ENCODE results near the gene COL11A1.
"Not testable (repeated sequence)": the region's sequence is repeated elsewhere in the genome, so short reads cannot be mapped to it uniquely, and the experiment has no call there.

COL11A1 gene

DNA sequence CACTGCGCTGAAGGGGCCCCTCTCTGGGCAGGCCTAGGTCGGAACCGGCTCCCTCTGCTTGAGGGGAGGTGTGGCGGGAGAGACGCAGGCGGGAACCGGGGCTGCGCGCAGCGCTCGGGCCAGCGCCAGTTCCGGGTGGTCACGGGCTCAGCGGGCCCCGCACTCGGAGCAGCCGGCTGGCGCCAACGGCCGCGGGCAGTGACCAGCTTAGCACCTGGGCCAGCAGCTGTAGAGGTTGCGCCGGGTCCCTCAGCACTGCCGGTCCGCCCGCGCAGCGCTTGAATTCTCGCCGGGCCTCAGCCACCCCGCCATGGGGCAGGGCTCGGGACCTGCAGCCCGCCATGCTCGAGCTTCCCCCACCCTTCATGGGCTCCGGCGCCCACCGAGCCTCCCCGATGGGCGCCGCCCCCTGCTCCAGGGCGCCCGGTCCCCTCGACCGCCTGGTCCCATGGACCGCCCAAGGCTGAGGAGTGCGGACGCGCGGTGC, 254.6 kb downstream of the COL11A1 start:
- no peak overlapping the region for H3K4me3 Mint-ChIP-seq
- DNase-seq: no peak
- H3K9me3 Mint-ChIP-seq: peaks cover 12% of the 10 kb centered on the region
- no peaks in the 10 kb centered on the region for H3K36me3 Mint-ChIP-seq (ENCODE audit: low read depth)
- H3K27me3 Mint-ChIP-seq: no peaks in the 10 kb centered on the region
- H3K27ac Mint-ChIP-seq: no peak overlapping the region
- H3K4me1 Mint-ChIP-seq (ENCODE audit: low read depth): no peaks in the 10 kb centered on the region

DNA sequence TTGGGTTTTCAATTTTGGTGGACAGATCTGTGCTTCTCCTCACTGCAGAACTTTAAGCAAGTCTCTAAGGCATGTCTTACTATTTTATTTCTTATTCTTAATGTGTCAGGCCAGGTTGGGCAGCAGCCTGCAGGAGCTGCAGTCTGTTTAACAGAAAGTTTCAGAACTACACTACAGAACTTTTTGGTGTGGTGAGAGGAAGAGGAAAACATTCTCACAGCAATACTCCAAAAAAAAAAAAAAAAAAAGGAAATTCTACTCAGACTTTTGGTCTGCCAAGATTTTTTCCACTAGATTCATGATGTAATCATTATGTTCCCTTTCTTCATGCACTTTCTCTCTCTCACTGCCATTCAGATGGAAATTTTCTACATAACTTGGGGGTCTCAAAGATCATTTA, 255.2 kb downstream of the COL11A1 start:
- Mint-ChIP-seq H3K27ac (no peak overlapping the region), H3K27me3 (no peaks in the 10 kb centered on the region), H3K36me3 (ENCODE audit: low read depth) (no peaks in the 10 kb centered on the region), H3K4me3 (no peak overlapping the region), H3K9me3 (peaks cover 12% of the 10 kb centered on the region), H3K4me1 (ENCODE audit: low read depth) (no peaks in the 10 kb centered on the region)
- no peak for DNase-seq

DNA sequence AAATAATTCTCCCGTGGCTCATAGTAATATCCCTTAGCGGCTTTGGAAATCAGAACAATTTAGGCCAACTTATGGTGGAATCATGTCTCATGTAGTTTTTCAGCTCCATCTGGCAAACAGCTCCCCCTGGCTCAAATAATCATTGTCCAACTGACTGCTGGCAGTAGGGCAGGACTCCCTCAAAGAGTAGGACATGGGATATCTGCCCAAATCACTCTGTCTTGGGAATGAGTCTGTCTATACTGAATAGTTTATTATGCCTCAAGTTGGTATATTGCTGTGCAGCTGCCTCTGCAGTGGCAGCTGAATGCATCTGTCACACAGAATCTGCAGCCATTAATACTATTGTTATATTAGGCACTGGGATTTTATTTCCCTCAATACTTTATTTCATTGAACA, 255.7 kb downstream of the COL11A1 start:
- DNase-seq: no peak
- H3K9me3 Mint-ChIP-seq: peaks cover 12% of the 10 kb centered on the region
- H3K27ac Mint-ChIP-seq: no peak overlapping the region

DNA sequence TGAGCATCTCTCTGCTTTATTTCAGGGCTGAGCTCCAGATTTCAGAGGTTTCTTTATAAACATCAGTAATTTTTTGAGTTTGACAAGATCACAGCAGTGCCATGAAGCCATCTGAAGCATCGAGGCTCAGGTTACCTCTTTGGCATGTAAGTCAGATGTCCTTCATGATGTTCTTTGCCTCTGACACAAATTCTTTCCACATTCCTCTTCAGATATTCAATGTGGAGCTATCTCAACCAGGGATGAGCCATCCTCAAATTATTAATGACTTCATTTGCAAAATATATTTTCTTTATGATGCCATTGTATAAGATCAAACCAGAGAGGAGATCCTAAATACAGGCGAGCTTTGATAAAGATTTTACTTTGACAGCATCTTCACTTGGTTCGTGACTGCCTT, 256.7 kb downstream of the COL11A1 start:
- Mint-ChIP-seq H3K4me3 (no peak overlapping the region), H3K9me3 (peaks cover 12% of the 10 kb centered on the region), H3K4me1 (ENCODE audit: low read depth) (no peaks in the 10 kb centered on the region), H3K36me3 (ENCODE audit: low read depth) (no peaks in the 10 kb centered on the region), H3K27me3 (no peaks in the 10 kb centered on the region), H3K27ac (no peak overlapping the region)
- no peak for DNase-seq

More for the DNA sequence above, 255.7 kb downstream of the COL11A1 start:
- Mint-ChIP-seq H3K4me3 (no peak overlapping the region), H3K4me1 (ENCODE audit: low read depth) (no peaks in the 10 kb centered on the region), H3K36me3 (ENCODE audit: low read depth) (no peaks in the 10 kb centered on the region), H3K27me3 (no peaks in the 10 kb centered on the region)

DNA sequence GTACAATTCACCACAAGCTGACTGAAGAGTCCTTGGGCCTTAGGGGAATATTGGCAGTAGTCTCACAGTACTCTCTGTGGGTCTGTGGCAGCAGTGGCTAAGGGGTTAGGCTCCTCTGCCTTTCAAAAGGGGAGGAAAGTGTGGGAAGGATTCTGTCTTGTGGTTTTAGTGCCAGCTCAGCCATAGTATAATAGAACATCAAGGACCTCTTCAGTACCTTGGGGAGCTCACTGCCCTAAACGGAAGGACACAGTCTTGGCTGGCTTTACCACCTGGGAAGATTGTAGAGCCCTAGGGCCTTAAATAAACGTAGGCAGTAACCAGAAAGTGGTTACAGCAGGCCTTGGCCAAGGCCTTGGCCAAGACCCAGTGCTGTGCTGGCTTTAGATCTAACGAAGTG, 265.7 kb downstream of the COL11A1 start:
- Mint-ChIP-seq H3K4me1 (ENCODE audit: low read depth) (no peaks in the 10 kb centered on the region), H3K4me3 (no peak overlapping the region), H3K27ac (no peak overlapping the region), H3K36me3 (ENCODE audit: low read depth) (no peaks in the 10 kb centered on the region), H3K27me3 (no peaks in the 10 kb centered on the region), H3K9me3 (peaks cover 12% of the 10 kb centered on the region)
- no peak for DNase-seq

DNA sequence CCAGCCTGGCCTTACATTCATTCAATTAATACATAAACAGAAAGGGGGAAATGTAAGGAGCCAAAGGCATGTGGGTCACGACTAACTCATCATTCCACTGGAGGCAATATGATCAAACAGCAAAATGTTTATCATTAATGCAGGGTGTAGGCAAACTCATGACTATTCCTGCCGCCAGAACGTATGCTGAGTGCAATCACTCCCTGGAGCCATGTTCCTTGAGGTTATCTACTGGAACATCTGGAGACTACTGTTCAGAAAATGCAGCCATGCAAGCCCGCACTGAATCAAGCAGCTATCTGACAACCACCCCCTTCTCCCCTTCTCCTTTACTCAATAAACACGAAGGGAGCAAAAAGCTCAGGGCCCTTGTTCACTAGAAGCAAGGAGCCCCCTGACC, 267.6 kb downstream of the COL11A1 start:
- no peaks in the 10 kb centered on the region for H3K27me3 Mint-ChIP-seq
- H3K4me1 Mint-ChIP-seq (ENCODE audit: low read depth): no peaks in the 10 kb centered on the region
- no peaks in the 10 kb centered on the region for H3K36me3 Mint-ChIP-seq (ENCODE audit: low read depth)
- H3K27ac Mint-ChIP-seq: no peak overlapping the region
- no peak overlapping the region for H3K4me3 Mint-ChIP-seq
- no peak for DNase-seq
- peaks cover 7% of the 10 kb centered on the region for H3K9me3 Mint-ChIP-seq

DNA sequence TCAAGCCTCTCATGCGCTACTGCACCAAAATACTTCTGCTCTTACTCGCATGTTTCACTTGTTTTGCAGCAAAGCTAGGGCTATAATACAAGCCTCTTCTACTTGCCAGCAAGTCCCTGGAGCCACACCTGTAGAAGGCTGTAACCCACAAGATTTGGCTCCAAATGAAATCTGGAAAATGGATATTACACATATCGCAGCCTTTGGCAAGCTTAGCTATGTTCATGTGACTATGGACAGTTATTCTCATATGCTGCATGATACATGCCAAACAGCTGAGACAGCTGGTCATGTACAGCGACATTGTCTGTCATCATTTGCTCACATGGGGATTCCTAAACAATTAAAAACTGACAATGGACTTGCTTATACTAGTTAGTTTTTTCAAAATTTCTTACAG, 270.3 kb downstream of the COL11A1 start:
- Mint-ChIP-seq H3K27ac (no peak overlapping the region), H3K4me3 (no peak overlapping the region), H3K36me3 (ENCODE audit: low read depth) (no peaks in the 10 kb centered on the region), H3K27me3 (no peaks in the 10 kb centered on the region), H3K4me1 (ENCODE audit: low read depth) (no peaks in the 10 kb centered on the region), H3K9me3 (peaks cover 11% of the 10 kb centered on the region)
- no peak for DNase-seq

DNA sequence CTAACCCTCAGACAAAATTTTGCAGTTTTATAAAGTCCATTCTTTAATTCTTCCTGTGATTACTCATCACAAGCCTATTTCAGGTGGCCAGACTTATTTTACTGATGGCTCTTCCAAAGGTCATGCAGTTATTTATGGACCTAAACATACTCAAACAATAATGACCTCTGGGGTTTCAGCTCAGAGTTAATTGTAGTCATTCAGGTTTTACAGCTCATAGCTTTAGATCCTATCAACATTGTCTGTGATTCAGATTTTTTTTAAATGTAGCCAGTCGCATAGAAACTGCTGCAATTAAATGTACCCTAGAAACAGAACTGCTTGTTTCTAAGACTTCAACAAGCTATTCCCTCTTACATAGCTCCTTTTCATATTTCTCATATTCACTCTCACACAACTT, 270.8 kb downstream of the COL11A1 start:
- Mint-ChIP-seq H3K4me3 (no peak overlapping the region), H3K27ac (no peak overlapping the region), H3K27me3 (no peaks in the 10 kb centered on the region), H3K36me3 (ENCODE audit: low read depth) (no peaks in the 10 kb centered on the region), H3K9me3 (peaks cover 11% of the 10 kb centered on the region), H3K4me1 (ENCODE audit: low read depth) (no peaks in the 10 kb centered on the region)
- no peak for DNase-seq

DNA sequence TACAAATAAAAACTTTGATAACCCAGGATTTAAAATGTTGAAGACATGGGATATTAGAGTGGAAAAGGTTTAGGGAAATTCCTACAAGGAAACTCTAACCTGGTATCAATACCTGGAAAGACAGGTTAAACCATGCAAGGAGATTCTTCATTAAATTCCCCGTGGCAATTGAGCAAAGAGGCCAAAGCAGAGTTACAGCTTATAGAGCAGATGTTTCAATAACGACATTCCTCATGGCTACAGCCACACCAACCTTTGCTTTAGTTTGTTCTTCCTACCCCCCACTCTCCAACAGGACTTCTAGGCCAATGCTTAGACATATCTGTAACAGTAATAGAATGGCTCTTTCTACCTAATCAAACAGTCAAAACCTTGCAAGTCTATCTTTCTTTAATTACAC, 271.3 kb downstream of the COL11A1 start:
- Mint-ChIP-seq H3K36me3 (ENCODE audit: low read depth) (no peaks in the 10 kb centered on the region), H3K4me3 (no peak overlapping the region), H3K9me3 (peaks cover 11% of the 10 kb centered on the region), H3K27me3 (no peaks in the 10 kb centered on the region), H3K27ac (no peak overlapping the region), H3K4me1 (ENCODE audit: low read depth) (no peaks in the 10 kb centered on the region)
- DNase-seq: no peak

DNA sequence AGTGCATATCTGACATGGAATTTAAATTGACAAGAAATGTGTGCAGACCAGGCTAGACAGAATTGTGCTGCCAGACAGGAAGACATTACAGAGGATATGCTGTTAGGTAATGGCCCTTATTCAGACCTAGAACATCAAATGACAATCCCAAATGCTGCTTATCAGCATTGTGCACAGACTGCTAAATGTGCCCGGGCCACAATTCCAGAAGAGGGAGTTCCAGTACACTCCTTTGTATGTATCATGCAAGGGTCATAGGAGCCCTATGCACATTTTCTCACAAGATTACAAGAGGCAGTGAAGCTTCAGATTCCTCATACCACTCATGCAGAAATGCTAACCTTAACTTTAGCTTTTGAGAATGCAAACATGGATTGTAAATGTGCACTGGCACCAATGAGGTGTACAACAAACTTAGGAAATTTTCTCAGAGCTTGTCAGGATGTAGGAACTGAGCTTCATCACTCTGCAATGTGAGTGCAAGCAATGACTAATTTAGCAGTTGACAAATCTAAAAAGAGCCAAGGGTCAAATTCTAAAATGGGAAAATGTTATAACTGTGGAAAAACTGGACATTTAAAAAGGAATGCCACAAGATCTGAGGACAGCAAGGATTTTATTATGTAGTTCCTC, 273.5 kb downstream of the COL11A1 start:
- Mint-ChIP-seq H3K27me3 (no peaks in the 10 kb centered on the region), H3K9me3 (peaks cover 9% of the 10 kb centered on the region), H3K27ac (no peak overlapping the region), H3K4me1 (ENCODE audit: low read depth) (no peaks in the 10 kb centered on the region), H3K4me3 (no peak overlapping the region), H3K36me3 (ENCODE audit: low read depth) (no peaks in the 10 kb centered on the region)
- no peak for DNase-seq

DNA sequence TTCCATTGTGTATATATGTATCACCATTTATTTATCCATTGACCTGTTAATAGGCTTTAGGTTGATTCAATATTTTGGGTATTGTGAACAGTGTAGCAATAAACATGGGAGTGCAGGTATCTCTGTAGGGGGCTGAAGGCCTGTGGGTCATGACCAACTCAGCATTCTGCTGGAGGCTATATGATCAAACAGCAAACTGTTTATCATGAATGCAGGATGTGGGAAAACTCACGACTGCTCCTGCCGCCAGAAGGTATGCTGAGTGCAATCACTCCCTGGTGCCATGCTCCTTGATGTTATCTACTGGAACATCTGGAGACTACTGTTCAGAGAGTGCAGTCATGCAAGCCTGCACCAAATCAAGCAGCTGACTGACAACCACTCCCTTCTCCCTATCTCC, 275.2 kb downstream of the COL11A1 start:
- Mint-ChIP-seq H3K36me3 (ENCODE audit: low read depth) (no peaks in the 10 kb centered on the region), H3K4me3 (no peak overlapping the region), H3K27me3 (no peaks in the 10 kb centered on the region), H3K4me1 (ENCODE audit: low read depth) (no peaks in the 10 kb centered on the region), H3K9me3 (peaks cover 9% of the 10 kb centered on the region), H3K27ac (no peak overlapping the region)
- no peak for DNase-seq

DNA sequence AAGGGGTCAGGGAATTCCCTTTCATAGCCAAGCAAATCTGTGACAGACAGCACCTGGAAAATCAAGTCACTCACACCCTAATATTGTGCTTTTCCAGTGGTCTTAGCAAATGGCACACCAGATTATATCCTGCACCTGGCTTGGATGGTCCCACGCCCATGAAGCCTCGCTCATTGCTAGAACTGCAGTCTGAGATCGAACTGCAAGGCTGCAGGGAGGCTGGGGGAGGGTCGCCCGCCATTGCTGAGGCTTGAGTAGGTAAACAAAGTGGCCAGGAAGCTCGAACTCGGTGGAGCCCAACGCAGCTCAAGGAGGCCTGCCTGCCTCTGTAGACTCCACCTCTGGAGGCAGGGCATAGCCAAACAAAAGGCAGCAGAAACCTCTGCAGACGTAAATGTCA, 281.6 kb downstream of the COL11A1 start:
- H3K27me3 Mint-ChIP-seq; H3K36me3 Mint-ChIP-seq (ENCODE audit: low read depth); H3K9me3 Mint-ChIP-seq; H3K4me3 Mint-ChIP-seq; DNase-seq; H3K27ac Mint-ChIP-seq; H3K4me1 Mint-ChIP-seq (ENCODE audit: low read depth): not testable (repeated sequence)

Data from activated T-cell treated with anti-CD3 and anti-CD28 coated beads, Interleukin-2, amount 50 U/mL, for 24 hours (primary cell).